GM18505 (cell line): ENCODE measurements around the gene FOXF2.
"Not testable (repeated sequence)": the region's sequence is repeated elsewhere in the genome, so short reads cannot be mapped to it uniquely, and the experiment has no call there.

Source experiments
- ATAC-seq: cut with Tn5 transposase; IDR thresholded peaks from one replicate; pipeline ENCODE4 v1.9.1; 2021; ENCODE audit not compliant: unreplicated experiment
- POLR2A ChIP-seq: IDR thresholded peaks from 4 replicates; pipeline ENCODE4 v1.6.1; 2011; ENCODE audit warnings: borderline replicate concordance; ENCODE audit not compliant: insufficient read depth, insufficient read length; ENCODE audit errors: extremely low read depth

Gene FOXF2

DNA sequence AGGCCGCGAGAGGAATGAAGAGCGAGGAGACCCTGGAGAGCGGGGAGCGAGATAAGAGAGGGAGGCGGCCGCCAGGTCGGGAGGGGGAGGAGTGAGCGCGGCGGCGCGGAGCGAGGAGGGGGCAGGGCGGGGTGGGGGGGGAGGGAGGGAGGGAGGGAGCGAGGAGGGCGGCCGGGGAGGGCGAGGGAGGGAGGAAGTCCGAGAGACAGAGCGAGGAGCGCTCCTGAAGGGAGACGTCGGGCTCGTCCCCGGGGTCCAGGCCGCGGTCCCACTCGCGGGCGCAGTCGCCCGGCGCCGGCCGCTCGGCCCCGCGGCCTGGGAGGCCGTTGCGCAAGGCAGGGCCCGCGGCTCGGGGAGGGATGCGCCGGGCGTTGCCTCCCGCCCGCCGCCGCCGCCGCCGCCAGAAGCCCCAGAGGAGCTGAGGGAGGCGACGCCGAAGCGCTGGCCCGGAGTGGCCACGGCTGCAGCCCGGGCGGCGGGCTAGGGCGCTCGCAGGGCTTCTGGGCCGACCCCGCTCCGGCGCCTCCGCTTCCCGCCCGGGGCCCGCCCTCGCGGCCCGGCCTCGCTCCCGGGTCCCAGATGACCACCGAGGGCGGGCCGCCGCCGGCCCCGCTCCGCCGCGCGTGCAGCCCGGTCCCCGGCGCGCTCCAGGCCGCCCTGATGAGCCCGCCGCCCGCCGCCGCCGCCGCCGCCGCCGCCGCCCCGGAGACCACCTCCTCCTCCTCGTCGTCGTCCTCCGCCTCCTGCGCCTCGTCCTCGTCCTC lies at the start of gene FOXF2:
TSS of gene FOXF2 (plus strand) at position 208 of the 764 bp plus-strand sequence. CDS start at position 580, 372 bp downstream.
- no peak for TF ChIP-seq POLR2A
- ATAC-seq, result no peak

DNA sequence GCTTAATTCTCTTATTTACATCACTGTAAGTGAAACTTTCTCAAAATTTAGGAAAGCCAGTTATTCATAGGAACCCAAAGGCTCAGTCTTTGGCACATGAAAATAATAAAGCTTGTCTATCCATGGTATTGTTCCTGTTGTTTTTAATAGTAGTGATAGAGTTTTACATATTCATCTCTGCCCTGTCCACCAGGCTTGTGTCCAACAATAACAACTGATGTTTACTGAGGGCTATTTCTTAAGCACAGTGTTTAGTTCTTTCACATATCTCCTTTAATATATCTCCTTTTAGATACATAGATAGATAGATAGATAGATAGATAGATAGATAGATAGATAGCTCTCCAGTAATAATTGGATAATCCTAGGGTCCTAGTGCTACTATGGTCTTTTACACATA lies 43.3 kb upstream of the FOXF2 start:
- no peak for ATAC-seq

GRCh38 chr6:1346558-1347091 lies 42.8 kb upstream of the FOXF2 start:
- no peak for ATAC-seq
- TF ChIP-seq POLR2A, result no peak

More for the DNA sequence above, 43.3 kb upstream of the FOXF2 start:
- TF ChIP-seq POLR2A, result no peak

DNA sequence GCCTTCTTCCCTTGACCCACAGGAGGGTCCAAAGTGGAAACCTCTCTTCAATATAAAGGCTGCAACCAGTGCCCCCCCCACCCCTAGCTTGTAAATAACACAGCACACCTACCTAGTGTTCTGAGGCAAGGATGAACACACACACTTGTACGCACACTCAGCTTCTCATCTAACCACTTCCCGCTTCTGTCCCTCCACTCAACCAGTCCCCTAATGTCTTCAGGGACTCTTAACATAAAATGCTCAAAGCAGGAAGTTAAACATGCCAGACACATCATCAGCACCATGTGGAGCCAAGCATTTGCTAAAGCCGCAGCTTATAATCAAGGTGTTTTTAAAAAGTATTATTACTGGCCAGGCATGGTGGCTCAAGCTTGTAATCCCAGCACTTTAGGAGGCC lies 42.2 kb upstream of the FOXF2 start:
- no peak for TF ChIP-seq POLR2A
- no peak for ATAC-seq

DNA sequence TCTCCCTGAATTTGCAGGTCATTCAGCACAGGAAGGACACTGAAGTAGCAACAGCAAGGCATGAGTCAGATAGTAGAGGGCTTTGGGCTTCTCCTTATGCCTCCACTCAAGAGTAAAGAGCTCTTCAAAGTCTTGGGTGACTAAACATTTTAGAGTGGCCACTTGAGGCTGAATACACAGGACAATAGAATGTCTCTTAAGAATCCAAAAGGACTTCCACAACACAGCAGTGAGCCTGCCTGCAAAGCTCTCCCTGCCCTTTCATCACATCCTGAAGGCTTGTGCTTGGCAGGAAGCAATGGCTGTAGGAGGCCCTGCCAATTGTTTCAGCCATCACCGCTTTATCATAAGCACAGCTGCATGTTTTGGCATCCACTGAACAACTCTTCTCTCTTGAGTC lies 40.7 kb upstream of the FOXF2 start:
- no peak for ATAC-seq
- TF ChIP-seq POLR2A, result no peak

DNA sequence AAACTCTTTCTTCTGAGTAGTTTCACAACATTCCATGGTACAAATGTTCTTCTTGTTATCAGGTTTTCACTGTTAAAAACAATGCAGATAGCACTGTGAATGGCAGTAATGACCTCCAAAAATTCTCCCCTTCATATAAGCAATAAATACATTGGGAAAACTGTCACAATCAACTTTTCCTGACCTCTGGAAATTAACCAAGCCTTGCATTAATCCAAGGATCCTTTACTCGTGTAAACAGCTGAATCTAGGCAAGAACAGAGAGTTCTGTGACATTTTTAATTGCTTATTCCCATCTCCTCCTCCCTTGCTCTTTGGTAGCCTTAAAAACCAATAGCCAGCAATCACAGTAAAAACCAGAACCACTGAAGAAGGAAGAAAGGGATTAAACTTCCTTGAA lies 39.7 kb upstream of the FOXF2 start:
- no peak for TF ChIP-seq POLR2A
- ATAC-seq, result no peak

- no peak for TF ChIP-seq POLR2A
- no peak for ATAC-seq
These were observed 37.9 kb upstream of the FOXF2 start for GRCh38 chr6:1351381-1352008.

DNA sequence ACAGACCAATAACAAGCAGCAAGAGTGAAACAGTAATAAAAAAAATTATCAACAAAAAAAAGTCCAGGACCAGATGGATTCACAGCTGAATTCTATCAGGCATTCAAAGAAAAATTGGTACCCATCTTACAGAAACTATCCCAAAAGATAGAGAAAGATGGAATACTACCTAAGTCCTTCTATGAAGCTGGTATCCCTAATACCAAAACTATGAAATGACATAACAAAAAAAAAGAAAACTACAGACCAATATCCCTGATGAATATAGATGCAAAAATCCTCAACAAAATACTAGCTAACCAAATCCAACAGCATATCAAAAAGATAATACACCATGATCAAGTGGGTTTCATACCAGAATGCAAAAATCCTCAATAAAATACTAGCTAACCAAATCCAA lies 34.3 kb upstream of the FOXF2 start:
- not testable (repeated sequence) for ATAC-seq

DNA sequence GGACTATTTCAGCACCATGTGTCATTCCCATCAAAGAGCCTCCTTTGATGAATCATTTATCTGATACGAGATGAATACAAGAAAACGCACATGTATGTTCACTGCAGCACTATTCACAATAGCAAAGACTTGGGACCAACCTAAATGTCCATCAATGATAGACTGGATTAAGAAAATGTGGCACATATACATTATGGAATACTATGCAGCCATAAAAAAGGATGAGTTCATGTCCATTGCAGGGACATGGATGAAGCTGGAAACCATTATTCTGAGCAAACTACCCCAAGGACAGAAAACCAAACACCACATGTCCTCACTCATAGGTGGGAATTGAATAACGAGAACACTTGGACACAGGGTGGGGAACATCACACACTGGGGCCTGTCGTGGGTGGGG lies 27.7 kb upstream of the FOXF2 start:
- not testable (repeated sequence) for ATAC-seq

GRCh38 chr6:1362643-1363042 lies 26.7 kb upstream of the FOXF2 start:
- no peak for ATAC-seq
- TF ChIP-seq POLR2A, result no peak

DNA sequence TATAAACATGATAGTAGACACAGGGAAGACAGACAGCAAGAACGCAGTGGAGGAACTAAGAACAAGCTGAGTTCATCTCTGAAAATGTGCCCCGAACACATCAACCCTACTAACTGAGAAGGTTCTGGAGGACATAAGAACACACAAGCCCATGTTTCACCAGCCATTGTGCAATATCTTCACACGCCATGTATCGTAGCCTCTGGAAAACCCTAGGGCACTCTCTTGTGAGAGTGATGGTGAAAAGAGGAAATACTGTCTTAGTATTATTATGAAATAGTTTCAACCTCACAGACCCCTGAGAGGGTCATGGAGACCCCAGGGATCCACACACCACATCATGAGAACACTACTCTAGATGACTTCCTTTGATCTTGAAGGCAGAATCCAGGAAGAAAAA lies 26.1 kb upstream of the FOXF2 start:
- TF ChIP-seq POLR2A, result no peak
- ATAC-seq, result no peak

DNA sequence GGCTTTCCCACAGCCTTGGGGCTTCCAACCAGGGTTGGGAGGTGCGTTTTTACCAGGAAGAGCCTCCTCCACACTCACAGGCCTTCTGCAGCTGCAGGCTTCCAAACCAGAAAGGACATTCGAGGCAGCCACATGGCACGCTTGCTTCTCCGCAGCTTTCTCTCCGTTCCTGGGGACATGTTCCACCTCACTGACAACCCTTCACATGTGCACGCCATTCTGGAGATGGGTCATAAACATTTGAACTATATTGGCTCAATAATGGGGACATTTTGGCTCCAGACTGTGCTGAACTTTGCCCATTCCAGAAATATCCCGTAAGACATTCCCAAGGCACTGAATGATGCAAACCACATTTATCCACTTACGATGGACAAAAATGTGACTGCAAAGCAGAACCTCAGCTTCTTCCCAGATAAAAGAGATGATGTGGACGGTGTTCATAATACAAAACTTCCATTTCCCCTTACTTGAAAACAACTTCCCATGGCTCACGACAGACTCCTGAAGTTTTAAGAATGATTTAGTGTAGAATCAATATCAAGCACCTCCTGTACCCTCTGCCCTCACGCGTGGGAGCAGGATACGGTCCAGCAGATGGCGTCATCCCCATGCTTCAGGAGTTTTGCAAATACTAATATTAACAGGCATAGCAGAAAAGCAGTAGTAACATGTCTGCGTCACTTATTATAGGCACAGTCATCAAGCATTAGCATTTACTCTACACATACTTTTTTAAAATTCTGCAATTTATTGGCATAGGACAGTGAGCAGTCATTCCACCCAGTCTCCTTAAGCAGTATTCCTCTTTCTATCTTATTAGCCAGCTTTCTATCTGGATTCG lies 25.4 kb upstream of the FOXF2 start:
- ATAC-seq, result no peak
- no peak for TF ChIP-seq POLR2A

GRCh38 chr6:1364791-1365190 lies 24.6 kb upstream of the FOXF2 start:
- ATAC-seq, result no peak
- no peak for TF ChIP-seq POLR2A
